Right atrium auricular region (tissue), 2 donors: ENCODE results near the gene LTV1. TPM values are rescaled to one million over a fixed set of nuclear protein-coding genes. Genes with fewer than 3 reads are reported as not detected.
"Not testable (repeated sequence)": the region's sequence is repeated elsewhere in the genome, so short reads cannot be mapped to it uniquely, and the experiment has no call there.

Experiments
- DNase-seq: peaks from one replicate; pipeline ENCODE4 v3.0.0-alpha.2; 2019; ENCODE audit warnings: low spot score
- H3K27ac ChIP-seq, 2 donors: fragments of 200-600 bp; sonication (generic); 1 replicate in 1 of 2; 2 replicates in 1 of 2; pipeline ENCODE4 v1.5.1; 2016 to 2019
- H3K27me3 ChIP-seq, 2 donors: fragments of 200-600 bp; sonication (generic); one replicate each; pipeline versions ENCODE4 v1.5.1 to v1.6.0; 2017 to 2019
- H3K36me3 ChIP-seq: fragments of 200-600 bp; sonication (generic); one replicate; pipeline ENCODE4 v1.5.1; 2016
- H3K4me1 ChIP-seq, 2 donors: fragments of 200-600 bp; sonication (generic); one replicate each; pipeline versions ENCODE4 v1.5.1 to v1.6.0; 2017 to 2019
- H3K4me3 ChIP-seq, 2 donors: fragments of 200-600 bp; sonication (generic); 1 replicate in 1 of 2; 2 replicates in 1 of 2; pipeline ENCODE4 v1.5.1; 2017 to 2019; ENCODE audit warnings: mild to moderate bottlenecking in 1 of 2, moderate library complexity in 1 of 2
- H3K9me3 ChIP-seq, 2 donors: fragments of 200-600 bp; sonication (generic); one replicate each; pipeline ENCODE4 v1.5.1; 2019
- total RNA-seq, 2 donors: library from RNA; depleted of rRNA; stranded (reverse); fragments of >200 nt; gene quantifications; one replicate each; pipeline ENCODE4 v1.1.0, GENCODE V29; 2016
- TF ChIP-seq, protein P1 (sequence below), 2 donors: fragments of 200-600 bp; sonication (generic); IDR thresholded peaks; one replicate each; pipeline ENCODE4 v1.5.1; 2019; ENCODE audit warnings: antibody characterized with exemption in 2 of 2

Gene LTV1
- total RNA-seq, 2 donors from 2014 or later, result 8.4 to 9.1 TPM

- H3K4me3 ChIP-seq, DNase-seq, H3K27ac ChIP-seq, H3K4me1 ChIP-seq, H3K27me3 ChIP-seq: not testable (repeated sequence)
- peaks cover 0 to 23% of the 10 kb centered on the region in 2 donors for H3K9me3 ChIP-seq
- H3K36me3 ChIP-seq, result peaks cover 86% of the 10 kb centered on the region
Measured at GRCh38 chr6:143856762-143857161, 13.6 kb downstream of the LTV1 start.

- H3K36me3 ChIP-seq, result peaks cover 86% of the 10 kb centered on the region
- no peaks in the 10 kb centered on the region for H3K4me1 ChIP-seq
- H3K27ac ChIP-seq, result no peak overlapping the region
- DNase-seq, result no peak
- TF ChIP-seq, protein P1, sequence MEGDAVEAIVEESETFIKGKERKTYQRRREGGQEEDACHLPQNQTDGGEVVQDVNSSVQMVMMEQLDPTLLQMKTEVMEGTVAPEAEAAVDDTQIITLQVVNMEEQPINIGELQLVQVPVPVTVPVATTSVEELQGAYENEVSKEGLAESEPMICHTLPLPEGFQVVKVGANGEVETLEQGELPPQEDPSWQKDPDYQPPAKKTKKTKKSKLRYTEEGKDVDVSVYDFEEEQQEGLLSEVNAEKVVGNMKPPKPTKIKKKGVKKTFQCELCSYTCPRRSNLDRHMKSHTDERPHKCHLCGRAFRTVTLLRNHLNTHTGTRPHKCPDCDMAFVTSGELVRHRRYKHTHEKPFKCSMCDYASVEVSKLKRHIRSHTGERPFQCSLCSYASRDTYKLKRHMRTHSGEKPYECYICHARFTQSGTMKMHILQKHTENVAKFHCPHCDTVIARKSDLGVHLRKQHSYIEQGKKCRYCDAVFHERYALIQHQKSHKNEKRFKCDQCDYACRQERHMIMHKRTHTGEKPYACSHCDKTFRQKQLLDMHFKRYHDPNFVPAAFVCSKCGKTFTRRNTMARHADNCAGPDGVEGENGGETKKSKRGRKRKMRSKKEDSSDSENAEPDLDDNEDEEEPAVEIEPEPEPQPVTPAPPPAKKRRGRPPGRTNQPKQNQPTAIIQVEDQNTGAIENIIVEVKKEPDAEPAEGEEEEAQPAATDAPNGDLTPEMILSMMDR (IDR thresholded peaks at IDR 0.05), result no peak
- no peaks in the 10 kb centered on the region for H3K27me3 ChIP-seq
- no peak overlapping the region for H3K4me3 ChIP-seq
- H3K9me3 ChIP-seq, result peaks cover 0 to 18% of the 10 kb centered on the region in 2 donors
Measured at GRCh38 chr6:143857651-143858050, 14.5 kb downstream of the LTV1 start.

- Histone ChIP-seq H3K4me1 (no peaks in the 10 kb centered on the region), H3K36me3 (peaks cover 97% of the 10 kb centered on the region), H3K9me3 (peaks cover 0 to 14% of the 10 kb centered on the region in 2 donors), H3K4me3 (no peak overlapping the region), H3K27ac (no peak overlapping the region), H3K27me3 (no peaks in the 10 kb centered on the region)
- DNase-seq, result no peak
- TF ChIP-seq, protein P1 (IDR thresholded peaks at IDR 0.05), result no peak
Measured at GRCh38 chr6:143859891-143860660, 16.9 kb downstream of the LTV1 start.

- DNase-seq, result no peak
- Histone ChIP-seq H3K4me3 (no peak overlapping the region), H3K4me1 (no peaks in the 10 kb centered on the region), H3K36me3 (peaks cover 60% of the 10 kb centered on the region), H3K9me3 (no peaks in the 10 kb centered on the region), H3K27me3 (no peaks in the 10 kb centered on the region), H3K27ac (no peak overlapping the region)
- TF ChIP-seq, protein P1 (IDR thresholded peaks at IDR 0.05), result no peak
Measured at GRCh38 chr6:143863771-143864170, 20.6 kb downstream of the LTV1 start.

- TF ChIP-seq, protein P1 (IDR thresholded peaks at IDR 0.05), result no peak
- H3K27ac ChIP-seq, result no peak within 1 kb of the TSS
- DNase-seq, result no peak
- no peaks in the 10 kb centered on the region for H3K4me1 ChIP-seq
- H3K9me3 ChIP-seq, result no peaks in the 10 kb centered on the region
- no peaks in the 10 kb centered on the region for H3K27me3 ChIP-seq
- peaks cover 55% of the 10 kb centered on the region for H3K36me3 ChIP-seq
- no peak within 1 kb of the TSS for H3K4me3 ChIP-seq
Measured at GRCh38 chr6:143864234-143864633, 21.1 kb downstream of the LTV1 start, which contains the start of gene ZC2HC1B. Gene ZC2HC1B (plus strand): TSS chr6:143864474. CDS start chr6:143864540, 66 bp downstream.

DNA sequence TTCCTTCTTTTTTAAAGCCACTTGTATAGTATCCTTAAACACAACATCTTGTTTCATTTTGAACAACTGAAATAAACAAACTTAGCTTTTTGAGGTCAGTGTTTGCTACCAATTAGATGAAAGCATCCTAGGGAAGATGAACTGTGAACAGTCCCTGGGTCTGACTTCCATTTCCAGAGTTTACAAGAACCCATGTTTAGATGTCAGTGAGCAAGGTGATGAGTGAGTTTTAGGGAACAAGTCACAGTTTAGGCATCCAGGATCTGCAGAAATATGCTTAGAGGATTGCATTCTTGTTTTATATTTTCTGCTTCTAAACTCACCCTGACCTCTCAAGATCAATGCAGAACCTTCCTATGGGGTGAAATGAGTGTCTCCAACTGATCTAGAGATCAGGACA lies 24.1 kb downstream of the LTV1 start:
- Histone ChIP-seq H3K27me3 (no peaks in the 10 kb centered on the region), H3K27ac (no peak overlapping the region), H3K9me3 (no peaks in the 10 kb centered on the region), H3K36me3 (peaks cover 25% of the 10 kb centered on the region), H3K4me1 (no peaks in the 10 kb centered on the region), H3K4me3 (no peak overlapping the region)
- no peak for DNase-seq
- TF ChIP-seq, protein P1 (IDR thresholded peaks at IDR 0.05), result no peak

DNA sequence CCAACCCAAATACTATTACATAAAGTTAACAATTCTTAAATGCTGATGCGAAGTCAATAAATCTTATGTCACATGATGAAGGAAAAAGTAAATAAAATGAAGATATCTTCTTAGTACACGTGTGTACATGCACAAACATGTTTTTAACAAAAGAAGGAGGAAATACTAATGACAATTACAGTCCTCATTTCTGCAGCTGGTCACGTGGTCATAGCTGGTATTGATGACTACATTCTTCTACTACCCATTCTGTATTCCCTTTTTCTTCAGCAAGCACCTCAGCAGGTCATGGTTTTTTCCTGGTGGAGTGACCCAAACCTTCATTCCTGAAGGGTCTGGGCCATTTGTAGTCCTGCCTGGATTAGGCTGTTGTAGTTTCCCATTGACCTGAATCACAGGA lies 25.7 kb downstream of the LTV1 start:
- H3K4me3 ChIP-seq, H3K27me3 ChIP-seq, DNase-seq, H3K36me3 ChIP-seq, H3K9me3 ChIP-seq, H3K4me1 ChIP-seq, H3K27ac ChIP-seq: not testable (repeated sequence)

GRCh38 chr6:143871202-143871730 lies 28.1 kb downstream of the LTV1 start:
- H3K4me3 ChIP-seq, H3K9me3 ChIP-seq, DNase-seq, H3K36me3 ChIP-seq, H3K27ac ChIP-seq, H3K27me3 ChIP-seq, H3K4me1 ChIP-seq: not testable (repeated sequence)
